CD4-positive, alpha-beta T cell (primary cell): ENCODE results near the gene CLIP2. TPM values are rescaled to one million over a fixed set of nuclear protein-coding genes. Genes with fewer than 3 reads are reported as not detected.

Experiments used
- ATAC-seq: fragments of 200-7000 bp; cut with Tn5 transposase; one replicate; pipeline ENCODE4 v1.10.0; 2022; ENCODE audit warnings: mild to moderate bottlenecking; ENCODE audit not compliant: poor library complexity
- CTCF ChIA-PET: fragments of 350-600 bp; sonication (Branson Sonifier 250); formaldehyde crosslinking; loops from one replicate; lab custom pipeline; 2021; ENCODE audit warnings: antibody characterized with exemption, inconsistent platforms; lab: Charles Lee
- POLR2A ChIA-PET: fragments of 350-600 bp; sonication (Branson Sonifier 250); formaldehyde crosslinking; loops from one replicate; lab custom pipeline; 2021; ENCODE audit warnings: antibody characterized with exemption, inconsistent platforms; lab: Charles Lee
- DNase-seq, 14 experiments: peaks; one replicate each; pipeline ENCODE4 v3.0.0-alpha.2; 2013 to 2020; ENCODE audit warnings: mixed read lengths in 2 of 14
- H3K27ac ChIP-seq, 2 donors: one replicate each; pipeline versions ENCODE4 v1.5.1 to v1.7.0; 2013; ENCODE audit warnings: low read length in 2 of 2, low read depth in 1 of 2, mild to moderate bottlenecking in 1 of 2
- H3K27me3 ChIP-seq, 2 experiments: 1 replicate in 1 of 2; 2 replicates in 1 of 2; pipeline versions ENCODE4 v1.6.1 to v1.7.0; 2013; ENCODE audit warnings: low read length in 2 of 2, control low read depth in 1 of 2, mild to moderate bottlenecking in 1 of 2, moderate library complexity in 1 of 2; ENCODE audit not compliant: insufficient read depth in 2 of 2, control insufficient read depth in 1 of 2
- H3K36me3 ChIP-seq: one replicate; pipeline ENCODE4 v1.6.1; 2013; ENCODE audit warnings: low read length, control low read depth; ENCODE audit not compliant: insufficient read depth
- H3K4me1 ChIP-seq: one replicate; pipeline ENCODE4 v1.6.1; 2013; ENCODE audit warnings: low read length, control low read depth; ENCODE audit not compliant: insufficient read depth
- H3K4me3 ChIP-seq: one replicate; pipeline ENCODE4 v1.5.1; 2013; ENCODE audit warnings: mild to moderate bottlenecking, low read length, moderate library complexity
- H3K9me3 ChIP-seq, 2 experiments: 1 replicate in 1 of 2; 2 replicates in 1 of 2; pipeline versions ENCODE4 v1.6.1 to v1.7.0; 2013; ENCODE audit warnings: low read length in 2 of 2, mild to moderate bottlenecking in 2 of 2, control low read depth in 1 of 2, moderate library complexity in 1 of 2; ENCODE audit not compliant: control insufficient read depth in 1 of 2, insufficient read depth in 1 of 2
- H3K27ac Mint-ChIP-seq: one replicate; pipeline ENCODE4 v1.8.0; 2020; ENCODE audit warnings: mixed read lengths
- H3K27me3 Mint-ChIP-seq: one replicate; pipeline ENCODE4 v1.8.0; 2021; ENCODE audit warnings: mixed read lengths
- H3K36me3 Mint-ChIP-seq: one replicate; pipeline ENCODE4 v1.8.0; 2021; ENCODE audit warnings: low read depth, mixed read lengths
- H3K4me1 Mint-ChIP-seq: one replicate; pipeline ENCODE4 v1.8.0; 2021; ENCODE audit warnings: low read depth, mixed read lengths
- H3K4me3 Mint-ChIP-seq: one replicate; pipeline ENCODE4 v1.8.0; 2020; ENCODE audit warnings: mild to moderate bottlenecking, mixed read lengths
- H3K9me3 Mint-ChIP-seq: one replicate; pipeline ENCODE4 v1.8.0; 2020; ENCODE audit warnings: mixed read lengths
- CTCF ChIP-seq: fragments of 200-600 bp; IDR thresholded peaks from one replicate; pipeline ENCODE4 v1.8.0; 2022; ENCODE audit warnings: antibody characterized with exemption, mild to moderate bottlenecking
- intact Hi-C, 2 experiments: fragments of 100-400 bp; cut with DNase I in 1 of 2; cut with micrococcal nuclease in 1 of 2; formaldehyde crosslinking; loops; one replicate each; pipeline versions ENCODE4 v1.15.1 to v1.9.0; 2023 to 2025; cut with DNase I, micrococcal nuclease
- total RNA-seq, 174 experiments: library from RNA in 2 of 174; stranded (reverse) in 2 of 174; gene quantifications; one replicate each; pipeline ENCODE4 v1.2.3 and lab custom pipeline; 2021 to 2026

Gene CLIP2
- total RNA-seq, 2 experiments from 2014 or later = 2.4 to 2.7 TPM

- Histone ChIP-seq H3K4me3 (no peak overlapping the region), H3K4me1 (peaks cover 14% of the 10 kb centered on the region), H3K27ac (no peak overlapping the region), H3K36me3 (no peaks in the 10 kb centered on the region), H3K27me3 (no peaks in the 10 kb centered on the region), H3K9me3 (peaks cover 0 to 12% of the 10 kb centered on the region in 2 experiments)
- Mint-ChIP-seq H3K36me3 (no peaks in the 10 kb centered on the region), H3K27me3 (no peaks in the 10 kb centered on the region), H3K4me1 (peaks cover 13% of the 10 kb centered on the region), H3K27ac (no peak overlapping the region), H3K4me3 (no peak overlapping the region), H3K9me3 (no peaks in the 10 kb centered on the region)
- no peak for TF ChIP-seq CTCF
- intact Hi-C loops = loop anchor here in 1 of 2 experiments (5.0 to 10.0 kb wide), 2 partner anchors 110 to 207 kb away; no protein-coding TSS in a partner anchor
- no peak for DNase-seq
- no peak for ATAC-seq
- ChIA-PET POLR2A (no interaction called here), CTCF (no interaction called here)
Measured at GRCh38 chr7:74294191-74294998, 5.2 kb downstream of the CLIP2 start.

- no peak overlapping the region for H3K4me3 ChIP-seq
- peaks cover 0 to 12% of the 10 kb centered on the region in 2 experiments for H3K9me3 ChIP-seq
- Mint-ChIP-seq H3K4me1 (no peaks in the 10 kb centered on the region), H3K36me3 (no peaks in the 10 kb centered on the region), H3K27me3 (no peaks in the 10 kb centered on the region), H3K27ac (no peak overlapping the region), H3K4me3 (no peak overlapping the region), H3K9me3 (no peaks in the 10 kb centered on the region)
- CTCF ChIA-PET = no interaction called here
- no peak for TF ChIP-seq CTCF
- ATAC-seq = no peak
- no peak overlapping the region for H3K27ac ChIP-seq
- POLR2A ChIA-PET = interaction anchor here (0.7 kb wide), 1 partner anchor 28 kb away, joined by 3 read pairs; no protein-coding TSS in a partner anchor
- no peaks in the 10 kb centered on the region for H3K4me1 ChIP-seq
- no peaks in the 10 kb centered on the region for H3K36me3 ChIP-seq
- DNase-seq = no peak
- H3K27me3 ChIP-seq = no peaks in the 10 kb centered on the region
- intact Hi-C loops = loop anchor here in 1 of 2 experiments (10.0 kb wide), 1 partner anchor 107 kb away; no protein-coding TSS in a partner anchor
Measured at GRCh38 chr7:74297516-74298233, 8.5 kb downstream of the CLIP2 start.

GRCh38 chr7:74299401-74299800, 10.2 kb downstream of the CLIP2 start:
- no peak for DNase-seq
- H3K36me3 Mint-ChIP-seq = no peaks in the 10 kb centered on the region
- no peaks in the 10 kb centered on the region for H3K9me3 Mint-ChIP-seq
- intact Hi-C loops = loop anchor here in 1 of 2 experiments (10.0 kb wide), 1 partner anchor 105 kb away; no protein-coding TSS in a partner anchor
- no peaks in the 10 kb centered on the region for H3K4me1 Mint-ChIP-seq
- no peaks in the 10 kb centered on the region for H3K27me3 Mint-ChIP-seq
- H3K4me1 ChIP-seq = no peaks in the 10 kb centered on the region
- H3K4me3 Mint-ChIP-seq = no peak overlapping the region
- no peak overlapping the region for H3K27ac ChIP-seq
- H3K9me3 ChIP-seq = peaks cover 0 to 12% of the 10 kb centered on the region in 2 experiments
- no peak overlapping the region for H3K4me3 ChIP-seq
- no peaks in the 10 kb centered on the region for H3K27me3 ChIP-seq
- TF ChIP-seq CTCF = no peak
- no peak for ATAC-seq
- CTCF ChIA-PET = no interaction called here
- H3K27ac Mint-ChIP-seq = no peak overlapping the region
- POLR2A ChIA-PET = no interaction called here
- H3K36me3 ChIP-seq = no peaks in the 10 kb centered on the region
